ENCODE results near the gene MAPK9.

- TF ChIP-seq, protein P1, sequence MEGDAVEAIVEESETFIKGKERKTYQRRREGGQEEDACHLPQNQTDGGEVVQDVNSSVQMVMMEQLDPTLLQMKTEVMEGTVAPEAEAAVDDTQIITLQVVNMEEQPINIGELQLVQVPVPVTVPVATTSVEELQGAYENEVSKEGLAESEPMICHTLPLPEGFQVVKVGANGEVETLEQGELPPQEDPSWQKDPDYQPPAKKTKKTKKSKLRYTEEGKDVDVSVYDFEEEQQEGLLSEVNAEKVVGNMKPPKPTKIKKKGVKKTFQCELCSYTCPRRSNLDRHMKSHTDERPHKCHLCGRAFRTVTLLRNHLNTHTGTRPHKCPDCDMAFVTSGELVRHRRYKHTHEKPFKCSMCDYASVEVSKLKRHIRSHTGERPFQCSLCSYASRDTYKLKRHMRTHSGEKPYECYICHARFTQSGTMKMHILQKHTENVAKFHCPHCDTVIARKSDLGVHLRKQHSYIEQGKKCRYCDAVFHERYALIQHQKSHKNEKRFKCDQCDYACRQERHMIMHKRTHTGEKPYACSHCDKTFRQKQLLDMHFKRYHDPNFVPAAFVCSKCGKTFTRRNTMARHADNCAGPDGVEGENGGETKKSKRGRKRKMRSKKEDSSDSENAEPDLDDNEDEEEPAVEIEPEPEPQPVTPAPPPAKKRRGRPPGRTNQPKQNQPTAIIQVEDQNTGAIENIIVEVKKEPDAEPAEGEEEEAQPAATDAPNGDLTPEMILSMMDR (IDR thresholded peaks at IDR 0.05): no peak
- no peak for TF ChIP-seq POLR2A (IDR thresholded peaks at IDR 0.05)
These were observed 38.7 kb downstream of the MAPK9 start for GRCh38 chr5:180253036-180253824.
